GM21447 (cell line): ENCODE measurements around the gene PDE6C.

Experiments used
- ATAC-seq: cut with Tn5 transposase; IDR thresholded peaks from one replicate; pipeline ENCODE4 v1.9.1; 2021; ENCODE audit not compliant: unreplicated experiment

Gene PDE6C

DNA sequence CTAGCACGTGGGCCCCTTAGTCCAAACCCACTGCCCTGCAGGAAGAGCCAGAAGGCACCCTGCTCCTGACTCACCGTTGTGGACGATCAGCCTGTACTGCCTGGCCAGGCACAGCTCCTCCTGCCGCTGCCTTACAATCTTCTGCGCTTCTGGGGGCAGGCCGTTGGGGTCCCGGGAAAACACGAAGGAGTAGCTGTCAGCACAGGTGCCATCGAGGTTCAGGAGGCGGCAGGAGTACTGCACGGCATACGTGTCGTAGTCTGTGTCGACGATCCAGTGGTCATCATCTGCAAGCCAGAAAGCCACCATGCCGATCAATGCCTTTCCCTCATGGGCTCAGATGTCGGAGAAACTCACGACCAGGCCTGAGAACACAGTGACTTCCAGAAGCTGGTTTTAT, 18.6 kb upstream of the PDE6C start:
- ATAC-seq = no peak

DNA sequence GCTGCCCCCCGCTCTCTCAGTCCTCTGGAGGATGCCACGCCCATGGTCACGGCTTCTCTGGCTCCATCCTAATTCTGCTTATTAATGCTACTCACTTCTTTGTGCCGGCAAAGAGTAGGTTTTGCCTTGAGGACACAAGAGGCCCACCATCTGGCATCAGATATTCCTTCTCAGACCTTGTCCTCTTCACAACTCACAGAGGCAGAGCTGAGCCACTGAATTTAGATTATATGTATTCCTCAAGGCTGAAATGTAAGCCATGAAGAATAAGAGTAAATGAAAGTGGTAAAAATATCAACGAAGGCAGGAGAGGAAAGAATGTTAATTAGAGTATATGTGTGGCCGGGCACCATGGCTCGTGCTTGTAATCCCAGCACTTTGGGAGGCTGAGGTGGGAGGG, 17.8 kb upstream of the PDE6C start:
- ATAC-seq = no peak

DNA sequence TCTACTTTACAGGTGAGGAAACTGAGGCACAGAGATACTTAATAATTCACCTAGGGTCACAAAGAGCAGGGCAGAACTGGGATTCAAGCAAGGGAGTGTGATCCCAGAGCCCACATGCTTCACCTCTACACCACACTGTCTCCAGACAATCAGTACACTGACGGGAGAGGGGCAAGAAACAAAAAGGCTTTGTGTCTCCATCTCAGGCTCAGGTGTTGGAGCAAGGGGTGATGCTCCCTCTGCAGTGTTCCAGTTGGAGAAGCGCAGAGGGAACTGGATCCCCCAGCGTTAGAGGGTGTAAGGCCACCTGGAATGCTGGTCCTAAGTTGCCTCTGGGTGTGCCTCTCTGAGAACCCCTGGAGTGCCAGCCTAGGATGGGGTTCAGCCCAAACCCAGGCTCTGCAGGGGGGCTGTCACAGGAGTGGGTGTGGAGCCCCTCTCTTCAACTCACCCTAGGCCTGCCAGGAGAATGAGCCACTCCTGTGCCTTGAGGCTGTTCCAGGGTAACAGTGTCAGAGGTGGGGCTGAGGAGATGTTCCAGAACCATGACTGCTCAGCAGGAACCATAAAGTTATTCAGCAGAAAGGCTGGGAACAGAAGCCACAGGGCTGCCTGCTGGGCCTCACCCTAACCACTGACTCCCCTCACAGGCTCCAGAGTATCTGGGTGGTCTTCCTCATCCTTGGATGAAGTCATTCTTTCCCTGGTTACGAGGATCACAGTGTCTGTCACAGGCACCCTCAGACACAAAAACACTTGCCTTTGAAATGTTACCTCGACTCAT, 16.8 kb upstream of the PDE6C start:
- no peak for ATAC-seq

DNA sequence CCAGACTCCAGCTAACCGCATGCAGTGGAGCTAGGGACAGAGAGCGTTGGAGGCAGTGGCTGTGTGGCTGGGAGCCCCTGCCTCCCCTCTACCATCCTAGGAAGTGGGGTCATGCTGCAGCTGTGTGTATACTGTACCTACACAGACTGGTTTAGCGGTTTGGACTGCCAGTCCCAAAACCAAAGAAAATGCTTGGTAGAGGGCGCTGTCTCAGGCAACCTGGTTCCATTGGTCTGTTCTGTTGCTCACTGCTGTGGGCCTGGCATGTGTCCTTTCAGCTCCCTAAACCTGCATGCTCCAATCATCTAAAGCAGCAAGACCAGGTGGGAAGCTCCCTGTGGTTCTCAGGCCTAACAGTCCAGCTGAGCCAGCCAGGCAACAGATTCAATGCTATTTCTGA, 15.8 kb upstream of the PDE6C start:
- ATAC-seq = no peak

DNA sequence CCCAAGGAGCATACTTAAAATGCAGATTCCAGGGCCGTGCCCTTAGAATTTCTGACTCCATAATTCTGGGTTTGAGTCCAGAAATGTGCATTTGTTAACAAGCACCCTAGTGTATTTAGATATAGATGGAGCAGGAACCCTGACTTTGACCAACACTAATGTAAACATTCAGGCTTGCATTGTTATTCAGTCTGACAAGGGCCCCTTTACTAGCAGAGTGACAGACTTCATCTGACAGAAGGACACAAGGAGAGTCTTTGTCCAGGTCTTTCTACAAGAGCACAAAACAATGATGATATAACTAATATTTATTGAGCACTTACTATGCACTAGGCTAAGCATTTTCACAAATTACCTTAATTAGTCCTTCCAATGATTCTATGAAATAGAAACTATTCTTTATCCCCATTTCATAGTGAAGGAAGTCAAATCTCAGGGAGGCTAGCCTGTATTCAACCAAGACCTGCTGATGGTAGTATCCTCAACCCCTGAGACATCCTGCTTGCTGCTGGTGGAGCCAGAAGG, 15.2 kb upstream of the PDE6C start:
- ATAC-seq = no peak

DNA sequence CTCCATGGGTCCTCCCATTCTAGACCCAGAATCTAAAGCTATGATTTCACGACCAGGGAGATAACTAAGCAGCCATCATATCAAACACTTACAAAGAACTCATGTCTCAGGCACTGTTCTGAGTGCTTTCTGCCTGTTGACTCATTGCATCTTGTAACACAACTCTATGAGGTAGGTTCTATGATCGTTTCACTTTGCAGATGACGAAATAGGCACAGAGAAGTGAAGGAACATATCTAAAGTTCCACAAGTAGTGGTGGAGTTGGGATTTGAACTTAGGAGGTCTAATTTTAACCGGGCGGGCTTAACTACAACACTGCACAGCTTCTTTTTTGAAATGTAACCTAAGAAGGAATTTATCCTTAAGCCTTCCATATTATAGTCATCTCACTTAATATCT, 14.2 kb upstream of the PDE6C start:
- no peak for ATAC-seq

DNA sequence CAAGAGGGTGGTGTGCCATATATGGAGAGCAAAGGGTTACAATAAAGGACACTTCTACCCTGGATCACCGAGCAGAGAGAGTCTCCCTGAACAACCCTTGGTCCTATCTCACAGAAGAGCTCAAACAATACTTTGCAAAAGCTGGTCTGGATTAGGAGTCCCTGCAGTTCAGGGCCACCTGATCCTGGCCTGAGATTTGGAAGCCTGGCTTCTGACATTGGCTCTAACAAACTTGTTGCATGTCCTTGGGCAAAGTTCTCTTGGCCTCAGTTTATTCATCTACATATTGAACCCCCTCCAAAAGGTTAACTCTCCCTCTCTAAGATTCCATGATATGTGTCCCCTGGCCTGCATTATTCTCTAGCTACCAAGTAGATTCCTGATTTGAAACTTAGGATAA, 13.0 kb upstream of the PDE6C start:
- ATAC-seq = no peak

DNA sequence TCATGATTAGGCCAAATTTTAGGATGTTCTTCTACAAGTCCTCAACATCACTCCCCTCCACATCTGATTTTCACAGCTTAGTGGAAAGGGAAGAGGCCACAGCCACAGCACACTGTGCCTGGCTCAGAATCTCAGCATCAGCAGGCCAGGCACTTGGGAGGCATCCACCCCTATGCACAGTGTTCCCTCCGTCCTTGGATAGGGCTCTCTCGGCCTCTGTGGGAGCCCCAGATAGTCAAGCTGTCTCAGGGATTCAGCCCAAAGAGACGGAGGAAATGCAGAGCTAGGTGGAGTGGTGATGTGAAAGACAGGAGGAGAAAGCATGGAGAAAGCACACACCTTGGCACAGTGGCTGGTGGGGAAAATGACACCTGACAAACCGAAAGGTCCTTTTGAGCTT, 12.6 kb upstream of the PDE6C start:
- no peak for ATAC-seq

DNA sequence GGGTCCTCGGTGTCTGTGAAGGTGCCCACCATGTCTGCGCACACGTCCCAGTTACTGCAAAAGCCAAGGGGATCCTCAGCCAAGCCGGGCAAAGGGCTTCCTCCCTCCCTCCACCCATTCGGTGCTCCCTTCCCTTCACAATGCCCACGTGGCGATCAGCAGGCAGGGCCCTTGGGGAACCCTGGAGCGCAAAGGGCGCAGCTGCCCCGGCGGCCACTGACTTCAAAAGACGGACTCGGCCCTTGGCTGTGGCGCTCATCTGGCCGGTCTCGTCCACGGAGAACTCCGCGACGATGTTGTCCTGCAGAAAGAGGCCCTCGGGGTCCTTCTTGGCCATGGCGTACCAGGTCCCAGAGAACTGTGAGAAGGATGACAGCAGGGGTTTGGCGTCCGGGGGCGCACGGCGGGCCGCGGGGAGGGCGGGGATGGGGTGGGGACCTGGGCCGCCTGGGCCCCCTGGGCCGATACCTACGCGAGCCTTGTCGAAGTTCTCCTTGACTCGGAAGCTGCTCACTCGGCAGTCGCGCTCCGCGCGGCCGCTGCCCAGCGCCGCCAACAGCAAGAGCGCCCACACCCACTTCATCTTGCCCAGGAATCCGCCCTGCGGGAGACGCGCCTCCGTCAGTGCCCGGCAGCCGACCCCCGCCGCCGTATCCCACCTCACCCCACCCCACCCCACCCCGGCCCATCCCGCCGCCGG, 11.7 kb upstream of the PDE6C start:
- ATAC-seq = no peak

DNA sequence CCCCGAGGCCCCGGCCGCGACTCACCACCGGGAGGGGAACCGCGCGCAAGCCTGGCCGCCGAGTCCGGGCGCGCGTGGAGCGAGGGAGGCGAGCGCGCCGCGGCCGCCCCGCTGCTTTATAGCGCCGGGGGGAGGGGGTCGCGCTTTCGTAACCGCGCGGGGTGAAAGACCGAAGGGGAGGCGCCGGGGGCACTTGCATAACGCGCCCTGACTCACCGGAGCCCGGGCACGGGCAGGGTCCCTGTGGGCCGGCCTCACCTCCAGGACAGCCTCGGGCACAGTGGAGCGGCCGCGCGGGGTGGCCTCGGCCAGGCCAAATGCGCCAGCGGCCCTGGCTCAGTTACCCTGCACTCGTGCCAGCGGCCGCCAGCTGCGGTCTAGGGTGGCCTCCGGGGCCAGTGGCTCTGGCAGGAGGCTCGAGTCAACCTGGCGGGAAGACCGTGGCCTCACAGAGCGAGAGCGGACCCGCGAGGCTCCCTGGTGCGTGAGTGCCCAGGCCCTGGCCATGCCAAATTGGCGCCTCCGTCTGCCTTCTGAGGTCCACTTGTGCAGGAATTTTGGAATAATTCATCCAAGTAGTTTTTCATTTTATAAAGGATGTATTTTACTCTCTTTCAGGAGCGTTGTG, 11.1 kb upstream of the PDE6C start, which contains the start of gene RBP4:
Gene RBP4, minus strand, starts transcription at position 90 of the 628 bp plus-strand sequence. CDS start 207 bp downstream, outside the sequence.
- ATAC-seq = no peak

DNA sequence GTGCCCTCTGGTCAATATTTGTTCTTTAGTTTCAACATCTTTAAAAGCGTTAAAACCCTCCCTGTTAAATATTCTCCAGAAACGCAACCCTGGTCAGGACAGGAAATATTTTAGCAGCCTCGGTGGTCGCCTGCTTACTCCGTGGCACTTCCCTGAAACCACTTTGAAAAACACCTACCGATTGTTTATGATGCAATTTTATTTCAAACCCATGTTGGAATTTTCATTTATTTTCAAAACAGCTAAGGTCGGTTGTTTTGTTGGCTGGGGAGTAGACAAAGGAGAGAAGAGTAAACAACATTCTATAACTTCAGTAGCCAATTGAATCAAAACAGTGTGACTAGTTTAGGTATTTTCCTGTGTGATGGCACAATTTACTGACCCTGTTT, 10.6 kb upstream of the PDE6C start:
- no peak for ATAC-seq

DNA sequence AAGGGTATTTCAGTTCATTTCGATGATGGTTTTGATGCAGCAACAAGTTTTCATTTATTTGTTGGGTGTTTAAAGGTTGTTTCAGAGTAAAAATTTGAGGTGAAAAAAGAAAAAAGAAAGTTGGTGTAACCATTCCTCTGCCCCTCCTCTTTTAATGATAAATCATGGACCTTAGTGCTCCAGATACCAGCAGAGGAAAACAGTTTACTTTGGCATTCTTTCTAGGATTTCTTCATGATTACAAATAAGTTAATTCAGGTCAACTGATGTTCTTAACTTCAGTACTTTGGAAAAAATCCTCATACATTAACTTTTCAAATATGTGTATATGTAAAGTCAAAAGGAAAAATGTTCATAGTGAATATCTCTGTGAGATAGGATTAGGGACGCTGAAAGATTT, 9.3 kb upstream of the PDE6C start:
- no peak for ATAC-seq

DNA sequence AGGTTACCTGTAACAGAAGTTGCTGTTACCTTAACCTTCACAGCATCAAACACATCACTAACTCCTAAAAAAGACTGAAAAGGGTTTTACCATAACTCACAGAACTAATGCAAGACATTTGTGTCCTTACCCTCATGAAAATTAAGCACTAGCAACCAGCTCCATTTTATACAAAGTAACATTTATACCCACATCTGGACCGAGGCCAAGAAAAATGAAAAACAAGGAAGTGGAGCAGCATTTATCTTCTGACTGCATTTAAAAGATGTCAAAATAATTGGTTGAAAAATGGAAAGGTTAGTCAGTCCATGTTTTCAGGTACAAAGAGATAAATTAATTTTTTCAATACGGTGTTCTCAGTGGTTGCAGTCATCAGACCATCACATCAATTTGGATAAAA, 8.2 kb upstream of the PDE6C start:
- no peak for ATAC-seq

DNA sequence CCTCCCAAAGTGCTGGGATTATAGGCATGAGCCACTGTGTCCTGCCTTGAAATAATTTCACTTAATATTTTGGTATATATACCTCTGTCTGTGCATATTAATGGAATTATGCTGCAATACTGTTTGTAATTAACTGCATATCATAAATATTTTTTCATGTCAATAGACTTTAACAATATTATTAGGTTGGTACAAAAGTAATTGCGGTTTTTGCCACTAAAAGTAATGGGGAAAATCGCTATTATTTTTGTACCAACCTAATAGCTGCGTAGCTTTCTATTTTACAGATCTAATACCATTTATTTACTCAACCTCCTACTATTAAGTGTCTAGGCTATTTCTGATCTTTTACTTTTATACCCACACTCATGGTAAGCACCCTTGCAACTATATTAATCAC, 3.9 kb upstream of the PDE6C start:
- ATAC-seq = no peak

DNA sequence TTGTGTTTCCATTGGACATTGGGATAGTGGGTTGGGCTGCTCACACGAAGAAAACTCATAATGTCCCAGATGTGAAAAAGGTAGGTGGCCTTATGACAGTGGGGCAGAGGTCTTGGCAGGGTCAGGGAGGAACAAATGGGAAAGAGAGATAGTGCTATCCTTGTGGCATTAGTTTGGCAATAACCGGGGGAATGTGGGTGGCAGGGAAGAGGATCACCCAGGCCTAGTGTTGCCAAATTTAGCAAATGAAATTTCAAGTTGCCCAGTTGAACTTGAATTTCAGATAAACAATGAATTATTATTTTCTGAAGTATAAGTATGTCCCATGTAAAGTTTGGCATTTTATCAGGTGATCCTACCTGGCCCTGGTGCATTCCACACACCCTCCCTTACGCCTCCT, 789 bp downstream of the PDE6C start:
- ATAC-seq = no peak

DNA sequence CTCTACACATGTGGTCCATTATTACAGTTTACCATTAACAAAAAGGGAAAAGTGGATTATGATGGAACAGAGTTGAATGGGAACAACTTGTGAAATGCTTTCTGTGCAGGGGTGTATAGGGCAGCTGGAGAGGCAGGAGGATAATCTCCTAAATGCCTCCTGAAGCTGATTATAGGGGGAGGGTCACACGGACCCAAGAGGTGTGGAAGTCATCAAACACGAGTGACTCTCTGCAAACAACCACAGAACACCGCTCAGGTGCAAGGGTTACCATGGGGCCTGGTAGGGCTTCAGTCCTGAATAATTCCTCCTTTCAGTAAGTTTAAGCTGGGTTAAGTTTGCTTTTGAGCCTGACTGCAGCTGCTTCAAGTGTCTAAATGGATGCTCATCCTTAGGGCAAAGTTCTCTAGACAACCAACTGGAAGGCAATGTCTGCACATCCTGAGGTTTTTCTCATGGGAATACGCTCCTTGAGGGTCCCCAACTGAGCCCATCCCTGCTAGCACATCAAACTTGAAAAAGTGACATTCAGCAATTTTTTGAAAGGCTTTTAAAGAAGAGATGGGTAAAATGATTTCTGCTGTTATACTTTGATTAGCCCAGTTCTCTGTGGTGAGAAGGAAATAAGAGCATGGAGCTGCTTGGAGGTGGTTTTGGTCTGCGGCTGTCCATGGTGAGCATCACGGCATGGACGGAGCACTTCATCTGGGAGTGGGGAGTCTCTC, 1.9 kb downstream of the PDE6C start:
- no peak for ATAC-seq

DNA sequence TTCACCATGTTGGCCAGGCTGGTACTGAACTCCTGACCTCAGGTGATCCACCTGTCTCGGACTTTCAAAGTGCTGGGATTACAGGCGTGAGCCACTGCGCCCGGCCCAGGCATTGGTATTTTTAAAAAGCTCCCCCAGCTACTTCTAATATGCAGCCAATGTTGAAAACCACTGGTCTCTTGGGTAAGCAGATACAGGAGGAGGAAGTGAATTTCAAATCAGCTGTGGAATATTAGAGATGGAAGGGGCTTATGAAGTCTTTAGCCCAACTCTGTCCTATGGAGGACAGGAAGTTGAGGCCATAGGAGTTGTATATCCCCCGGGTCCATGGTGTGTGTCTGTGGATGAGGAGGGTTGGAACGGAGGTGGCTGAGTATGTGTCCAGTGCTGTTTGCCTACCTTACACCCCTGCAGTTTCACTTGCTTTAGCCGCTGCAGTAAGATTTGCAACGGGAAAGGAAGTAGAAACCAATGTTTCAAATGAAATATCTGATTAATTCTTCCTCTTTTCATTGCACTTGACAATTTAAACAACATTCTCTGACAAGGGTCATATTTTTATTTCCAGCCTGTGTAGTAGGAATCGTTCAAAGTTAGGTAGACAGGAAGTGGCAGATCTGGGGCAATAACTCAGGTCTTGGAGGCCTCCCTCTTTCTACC, 3.4 kb downstream of the PDE6C start:
- no peak for ATAC-seq

DNA sequence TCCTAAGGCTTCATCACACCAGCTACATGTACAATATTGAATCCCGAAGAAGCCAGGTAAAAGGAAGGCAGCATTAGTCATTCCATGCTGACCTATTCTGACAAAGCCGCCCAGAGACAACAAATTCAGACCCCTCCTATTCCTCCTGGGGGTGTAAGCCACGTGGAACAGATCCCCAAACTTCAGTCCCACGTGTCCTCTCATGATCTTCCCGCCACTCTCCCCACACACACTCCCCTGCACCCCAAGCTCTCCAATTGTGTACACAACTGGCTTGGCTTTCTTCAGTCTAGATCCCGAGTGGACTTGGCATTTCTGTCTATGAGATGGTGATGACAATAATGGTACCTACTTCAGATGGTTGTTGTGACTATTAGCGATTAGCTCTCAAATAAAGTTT, 8.6 kb downstream of the PDE6C start:
- ATAC-seq = no peak

DNA sequence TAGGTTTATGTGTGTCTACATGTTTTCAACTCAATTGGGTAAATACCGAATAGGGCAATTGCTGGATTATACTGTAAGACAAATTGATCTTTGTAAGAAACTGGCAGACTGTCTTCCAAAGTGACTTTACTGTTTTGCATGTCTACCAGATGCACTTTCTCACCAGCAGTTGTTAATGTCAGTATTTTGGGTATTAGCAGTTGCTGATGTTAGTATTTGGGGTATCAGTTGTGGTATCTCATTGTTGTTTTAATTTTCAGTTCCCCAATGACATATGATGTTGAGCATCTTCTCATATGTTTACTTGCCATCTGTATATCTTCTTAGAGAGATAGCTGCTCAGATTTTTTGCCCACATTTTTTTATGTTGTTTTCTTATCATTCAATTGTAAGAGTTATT, 10.6 kb downstream of the PDE6C start:
- ATAC-seq = no peak

DNA sequence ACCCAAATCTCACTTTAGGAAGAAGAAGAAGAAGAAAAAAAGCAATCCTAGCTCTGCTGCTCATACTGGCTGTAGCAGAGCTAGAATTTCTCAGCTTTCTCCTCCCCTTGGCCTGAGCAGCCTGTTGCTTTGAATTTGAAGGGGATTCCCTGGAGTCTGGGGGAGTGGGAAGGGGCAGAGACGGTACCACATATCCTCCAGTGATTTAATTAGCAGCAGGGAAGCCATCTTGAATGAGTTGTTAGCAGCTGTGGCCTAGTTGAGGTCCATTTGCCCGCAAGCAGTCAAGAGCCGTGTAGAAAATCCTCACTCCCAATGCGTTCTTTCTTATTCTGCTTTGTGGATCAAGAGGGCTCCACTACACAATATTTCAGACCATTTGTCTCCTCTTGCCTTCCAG, 16.5 kb downstream of the PDE6C start:
- no peak for ATAC-seq
